Fibroblast of lung (primary cell): Measurements from ENCODE around the gene CNDP2. TPM values are rescaled to one million over a fixed set of nuclear protein-coding genes. Genes with fewer than 3 reads are reported as not detected.
A peak's percentile ranks its signal among the peaks of the same experiment; 100 is the strongest.

Experiments
- DNase-seq, 2 donors: peaks; one replicate each; pipeline versions ENCODE4 v3.0.0 to v3.0.0-alpha.2; 2010; ENCODE audit warnings: low read depth in 2 of 2
- H2AFZ ChIP-seq: 2 replicates; pipeline ENCODE4 v1.5.1; 2012; ENCODE audit warnings: low read length, control low read depth, inconsistent platforms
- H3K27ac ChIP-seq: 2 replicates; pipeline ENCODE4 v1.5.1; 2011; ENCODE audit warnings: low read length, control low read depth; ENCODE audit not compliant: insufficient read depth
- H3K27me3 ChIP-seq: 2 replicates; pipeline ENCODE4 v1.5.1; 2011; ENCODE audit warnings: mild to moderate bottlenecking, low read length; ENCODE audit not compliant: control insufficient read depth, insufficient read depth
- H3K36me3 ChIP-seq: 2 replicates; pipeline ENCODE4 v1.5.1; 2011; ENCODE audit warnings: low read length; ENCODE audit not compliant: control insufficient read depth, insufficient read depth
- H3K4me1 ChIP-seq: 2 replicates; pipeline ENCODE4 v1.5.1; 2011; ENCODE audit warnings: low read length; ENCODE audit not compliant: control insufficient read depth, insufficient read depth; ENCODE audit errors: extremely low read depth
- H3K4me2 ChIP-seq: 2 replicates; pipeline ENCODE4 v1.5.1; 2011; ENCODE audit warnings: low read length, control low read depth; ENCODE audit not compliant: insufficient read depth; ENCODE audit errors: extremely low read depth
- H3K4me3 ChIP-seq, 4 experiments: fragments of 200-600 bp in 1 of 4; sonication (generic) in 1 of 4; replicated peaks in 1 of 4; 2 replicates each; pipeline ENCODE4 v1.5.1; 2011 to 2016; ENCODE audit warnings: low read length in 4 of 4, low read depth in 3 of 4, mild to moderate bottlenecking in 3 of 4, control low read depth in 2 of 4, inconsistent platforms in 1 of 4, mixed read lengths in 1 of 4; ENCODE audit not compliant: insufficient read depth in 1 of 4; ENCODE audit errors: control extremely low read depth in 1 of 4
- H3K79me2 ChIP-seq: 2 replicates; pipeline ENCODE4 v1.5.1; 2012; ENCODE audit warnings: mild to moderate bottlenecking, low read length, inconsistent platforms; ENCODE audit not compliant: control insufficient read depth, insufficient read depth
- H3K9ac ChIP-seq: 2 replicates; pipeline ENCODE4 v1.5.1; 2011; ENCODE audit warnings: mild to moderate bottlenecking, low read length, control low read depth; ENCODE audit not compliant: insufficient read depth
- H3K9me3 ChIP-seq: 2 replicates; pipeline ENCODE4 v1.5.1; 2012; ENCODE audit warnings: low read depth, low read length; ENCODE audit not compliant: control insufficient read depth, insufficient read depth
- H4K20me1 ChIP-seq: 2 replicates; pipeline ENCODE4 v1.5.1; 2011; ENCODE audit warnings: low read length; ENCODE audit not compliant: control insufficient read depth, insufficient read depth; ENCODE audit errors: extremely low read depth
- EZH2 ChIP-seq: IDR thresholded peaks from 2 replicates; pipeline ENCODE4 v1.5.1; 2012; ENCODE audit warnings: low read length, control low read depth, mild to moderate bottlenecking; ENCODE audit errors: missing control alignments
- polyA plus RNA-seq, 2 donors: library from polyadenylated mRNA; depleted of rRNA in 1 of 2; stranded (reverse) in 1 of 2; unstranded in 1 of 2; fragments of >200 nt; gene quantifications; 2 replicates each; pipeline ENCODE4 v1.2.1, GENCODE V29; 2011 to 2012; ENCODE audit warnings: missing spikeins in 1 of 2
- total RNA-seq: library from RNA; depleted of rRNA; stranded (reverse); fragments of >200 nt; gene quantifications from 2 replicates; pipeline ENCODE4 v1.2.1, GENCODE V29; 2014
- TF ChIP-seq, protein P1 (sequence below), 2 donors: IDR thresholded peaks in 1 of 2; conservative IDR thresholded peaks in 1 of 2; 1 replicate in 1 of 2; 2 replicates in 1 of 2; pipeline ENCODE4 v1.5.1; 2011 to 2012; ENCODE audit warnings: low read length in 2 of 2, control low read depth in 1 of 2, inconsistent platforms in 1 of 2, low read depth in 1 of 2, mild to moderate bottlenecking in 1 of 2

Gene CNDP2
- total and polyA plus RNA-seq, 2 donors (not counting 1 experiment from before 2014, with no cell fraction given) = 41.8 to 69.8 TPM

DNA sequence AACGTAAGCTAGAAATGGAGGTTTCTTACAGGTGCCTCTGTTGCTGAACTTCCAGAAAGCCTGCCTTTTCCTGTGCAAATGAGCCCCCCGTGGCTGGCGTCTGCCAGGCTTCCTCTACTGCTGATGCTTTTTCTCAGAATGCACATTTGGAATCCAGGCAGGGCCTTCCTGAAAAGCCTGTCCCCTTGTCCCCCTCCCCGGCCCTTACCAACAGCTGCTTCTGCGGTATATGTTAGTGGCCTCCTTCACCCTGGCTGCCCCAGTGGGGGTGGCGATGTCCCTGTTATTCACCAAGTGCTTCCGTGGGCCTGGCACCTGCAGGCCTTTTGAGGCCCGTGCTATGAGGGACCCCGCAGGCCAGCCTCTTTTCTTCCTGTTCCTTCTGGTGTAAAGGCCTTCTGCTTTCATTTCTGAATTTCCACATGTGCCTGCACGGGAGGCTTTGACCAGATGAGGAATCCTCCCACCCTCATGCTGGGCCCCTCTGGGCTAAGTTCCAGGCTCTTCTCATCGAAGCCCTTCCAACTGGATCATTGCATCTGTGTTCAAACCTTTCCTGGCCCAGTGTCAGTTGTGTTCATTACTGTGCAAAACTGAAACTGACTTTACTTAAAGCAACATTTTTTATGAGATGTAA is 10.4 kb downstream of the CNDP2 start:
- DNase-seq = peak in 1 of 2 donors; percentile 59
- H3K4me3 ChIP-seq = no peak overlapping the region
- H3K9me3 ChIP-seq = no peaks in the 10 kb centered on the region
- peaks cover 22% of the 10 kb centered on the region for H3K36me3 ChIP-seq
- no peaks in the 10 kb centered on the region for H3K27me3 ChIP-seq
- H3K4me2 ChIP-seq = no peak overlapping the region
- no peak overlapping the region for H2AFZ ChIP-seq
- no peak for TF ChIP-seq EZH2
- TF ChIP-seq, protein P1, sequence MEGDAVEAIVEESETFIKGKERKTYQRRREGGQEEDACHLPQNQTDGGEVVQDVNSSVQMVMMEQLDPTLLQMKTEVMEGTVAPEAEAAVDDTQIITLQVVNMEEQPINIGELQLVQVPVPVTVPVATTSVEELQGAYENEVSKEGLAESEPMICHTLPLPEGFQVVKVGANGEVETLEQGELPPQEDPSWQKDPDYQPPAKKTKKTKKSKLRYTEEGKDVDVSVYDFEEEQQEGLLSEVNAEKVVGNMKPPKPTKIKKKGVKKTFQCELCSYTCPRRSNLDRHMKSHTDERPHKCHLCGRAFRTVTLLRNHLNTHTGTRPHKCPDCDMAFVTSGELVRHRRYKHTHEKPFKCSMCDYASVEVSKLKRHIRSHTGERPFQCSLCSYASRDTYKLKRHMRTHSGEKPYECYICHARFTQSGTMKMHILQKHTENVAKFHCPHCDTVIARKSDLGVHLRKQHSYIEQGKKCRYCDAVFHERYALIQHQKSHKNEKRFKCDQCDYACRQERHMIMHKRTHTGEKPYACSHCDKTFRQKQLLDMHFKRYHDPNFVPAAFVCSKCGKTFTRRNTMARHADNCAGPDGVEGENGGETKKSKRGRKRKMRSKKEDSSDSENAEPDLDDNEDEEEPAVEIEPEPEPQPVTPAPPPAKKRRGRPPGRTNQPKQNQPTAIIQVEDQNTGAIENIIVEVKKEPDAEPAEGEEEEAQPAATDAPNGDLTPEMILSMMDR (conservative IDR thresholded peaks at IDR 0.05 in 1 of 2, IDR thresholded peaks at IDR 0.05 in 1 of 2; ENCODE audit: low read depth in 1 of 2, low read length in 2 of 2) = no peak
- H3K9ac ChIP-seq = no peak overlapping the region
- H3K79me2 ChIP-seq = no peaks in the 10 kb centered on the region
- H3K27ac ChIP-seq = no peak overlapping the region
- no peaks in the 10 kb centered on the region for H4K20me1 ChIP-seq
- no peaks in the 10 kb centered on the region for H3K4me1 ChIP-seq

DNA sequence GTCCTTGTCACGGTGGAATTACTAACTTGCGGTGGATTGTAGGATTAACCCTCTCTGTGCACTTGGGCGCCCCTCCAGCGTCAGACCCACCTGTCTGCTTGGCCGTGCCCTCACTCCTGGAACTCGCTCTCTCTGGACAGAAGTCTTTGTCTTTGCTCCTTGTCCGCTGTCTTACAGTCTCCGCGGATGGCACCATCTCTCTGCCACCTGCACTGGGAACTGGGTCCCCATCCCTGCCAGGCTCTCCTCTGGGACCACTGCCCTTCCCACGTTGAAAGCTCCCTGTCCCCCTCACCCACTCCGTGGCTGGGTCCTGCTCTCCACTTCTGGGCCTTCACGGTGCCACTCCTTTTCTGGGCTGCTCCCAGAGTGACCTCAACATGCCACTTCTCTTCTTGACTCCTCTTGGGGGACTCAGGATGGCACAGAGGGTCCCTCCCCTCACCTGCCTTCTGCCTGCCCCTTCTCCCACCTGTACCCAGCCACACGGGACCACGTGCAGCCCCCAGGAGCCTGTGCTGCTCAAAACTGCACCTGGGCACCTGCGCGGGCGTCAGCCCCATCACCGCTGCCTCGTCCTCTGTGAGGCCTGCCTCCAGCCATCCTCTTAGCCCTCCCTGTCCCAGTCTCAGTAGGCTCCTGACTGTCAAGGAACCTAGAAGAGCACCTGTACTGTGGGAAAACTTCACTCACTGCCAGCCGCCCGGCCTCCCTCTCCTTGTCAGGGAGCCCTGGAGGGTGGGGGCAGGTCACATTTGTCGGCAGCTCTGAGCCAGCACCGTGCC is 11.1 kb downstream of the CNDP2 start:
- no peak overlapping the region for H2AFZ ChIP-seq
- TF ChIP-seq EZH2 = no peak
- TF ChIP-seq, protein P1 (conservative IDR thresholded peaks at IDR 0.05 in 1 of 2, IDR thresholded peaks at IDR 0.05 in 1 of 2; ENCODE audit: low read depth in 1 of 2, low read length in 2 of 2) = no peak

DNA sequence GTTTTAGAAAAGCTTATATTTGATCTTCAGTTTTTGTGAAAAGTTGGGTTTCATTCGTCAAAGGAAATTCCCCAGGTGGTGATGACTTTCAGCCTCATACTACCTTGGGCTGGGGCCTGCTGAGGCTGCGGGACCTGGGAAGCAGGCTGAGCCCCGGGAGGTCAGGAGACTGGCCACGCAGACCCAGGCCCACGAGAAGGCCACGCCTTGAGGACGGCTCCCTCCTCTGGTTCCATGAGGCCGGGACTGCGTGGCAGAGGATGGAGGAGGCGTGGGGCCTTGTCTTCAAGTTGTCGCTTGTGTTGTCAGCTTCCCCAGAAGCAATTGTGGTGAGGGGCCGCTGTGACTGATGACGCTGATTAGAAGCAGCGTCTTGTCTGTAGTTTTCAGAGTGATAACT is 11.8 kb downstream of the CNDP2 start:
- Histone ChIP-seq H3K79me2 (no peaks in the 10 kb centered on the region), H3K9me3 (no peaks in the 10 kb centered on the region), H3K4me1 (no peaks in the 10 kb centered on the region), H3K4me2 (no peak overlapping the region), H3K27ac (no peak overlapping the region), H3K9ac (no peak overlapping the region), H3K36me3 (peaks cover 22% of the 10 kb centered on the region), H4K20me1 (no peaks in the 10 kb centered on the region), H3K4me3 (no peak overlapping the region), H3K27me3 (no peaks in the 10 kb centered on the region), H2AFZ (no peak overlapping the region)
- TF ChIP-seq, protein P1 (conservative IDR thresholded peaks at IDR 0.05 in 1 of 2, IDR thresholded peaks at IDR 0.05 in 1 of 2; ENCODE audit: low read depth in 1 of 2, low read length in 2 of 2) = no peak
- TF ChIP-seq EZH2 = no peak
- DNase-seq = no peak

More for the DNA sequence above, 11.1 kb downstream of the CNDP2 start:
- H4K20me1 ChIP-seq = no peaks in the 10 kb centered on the region
- H3K9me3 ChIP-seq = no peaks in the 10 kb centered on the region
- H3K4me3 ChIP-seq = no peak overlapping the region
- H3K27me3 ChIP-seq = no peaks in the 10 kb centered on the region
- H3K4me1 ChIP-seq = no peaks in the 10 kb centered on the region
- H3K79me2 ChIP-seq = no peaks in the 10 kb centered on the region
- H3K36me3 ChIP-seq = peaks cover 22% of the 10 kb centered on the region
- no peak for DNase-seq
- H3K4me2 ChIP-seq = no peak overlapping the region
- H3K9ac ChIP-seq = no peak overlapping the region
- no peak overlapping the region for H3K27ac ChIP-seq
